GM12878 (cell line): ENCODE measurements around the gene ATP4B. TPM values are rescaled to one million over a fixed set of nuclear protein-coding genes. Genes with fewer than 3 reads are reported as not detected.

Source experiments
- ATAC-seq: fragments of 200-7000 bp; cut with Tn5 transposase; 3 replicates; pipeline ENCODE4 v1.9.1; 2020; ENCODE audit warnings: mild to moderate bottlenecking, moderate library complexity
- BruUV-seq: library from RNA; stranded (reverse); fragments of 400-500 nt; replicated peaks from 2 replicates; lab custom pipeline; 2021; lab: Mats Ljungman, UMichigan
- CTCF ChIA-PET: fragments of 300-600 bp; sonication (Branson Sonifier 250); formaldehyde crosslinking; extraction: SDS; loops from one replicate; lab custom pipeline; 2021; ENCODE audit warnings: inconsistent platforms; lab: Yijun Ruan, JAX
- POLR2A ChIA-PET: fragments of 350-600 bp; formaldehyde crosslinking; extraction: SDS; loops from one replicate; lab custom pipeline; 2021; ENCODE audit warnings: inconsistent platforms; lab: Charles Lee
- RAD21 ChIA-PET: fragments of 300-600 bp; sonication (Branson Sonifier 250); formaldehyde crosslinking; loops from one replicate; lab custom pipeline; 2023; ENCODE audit warnings: antibody characterized with exemption; ENCODE audit not compliant: unreplicated experiment; lab: Charles Lee
- SMC1A ChIA-PET: fragments of 300-600 bp; sonication (Branson Sonifier 250); formaldehyde crosslinking; loops from one replicate; lab custom pipeline; 2023; ENCODE audit not compliant: unreplicated experiment, uncharacterized antibody; lab: Charles Lee
- DNase-seq: peaks from one replicate; pipeline ENCODE4 v3.0.0-alpha.2; 2011; ENCODE audit warnings: low read depth, low spot score
- FAIRE-seq: peaks from 3 replicates; lab custom pipeline; 2011; peaks lifted over from hg19 to GRCh38; lab: Jason Lieb, UNC
- H2AFZ ChIP-seq: 2 replicates; pipeline ENCODE4 v1.6.0; 2011; ENCODE audit warnings: low read depth, low read length, control low read depth; ENCODE audit not compliant: control insufficient read depth
- H3K27ac ChIP-seq: 2 replicates; pipeline ENCODE4 v1.5.1; 2011; ENCODE audit warnings: control low read depth; ENCODE audit not compliant: control insufficient read depth, insufficient read depth
- H3K27me3 ChIP-seq, 2 experiments: replicated peaks in 1 of 2; 2 replicates each; pipeline versions ENCODE4 v1.6.0 to v1.6.1; 2011; ENCODE audit warnings: low read length in 1 of 2; ENCODE audit not compliant: control insufficient read depth in 2 of 2, insufficient read depth in 2 of 2
- H3K36me3 ChIP-seq, 2 experiments: 2 replicates each; pipeline ENCODE4 v1.5.1; 2011; ENCODE audit warnings: low read length in 1 of 2; ENCODE audit not compliant: control insufficient read depth in 2 of 2, insufficient read depth in 2 of 2
- H3K4me1 ChIP-seq: 2 replicates; pipeline ENCODE4 v1.6.1; 2011; ENCODE audit warnings: mild to moderate bottlenecking, low read length, moderate library complexity, mixed read lengths; ENCODE audit not compliant: control insufficient read depth, insufficient read depth
- H3K4me2 ChIP-seq: 2 replicates; pipeline ENCODE4 v1.6.0; 2011; ENCODE audit warnings: control low read depth; ENCODE audit not compliant: control insufficient read depth, insufficient read depth
- H3K4me3 ChIP-seq: fragments of 200-600 bp; sonication (generic); 2 replicates; pipeline ENCODE4 v1.5.1; 2016
- H3K79me2 ChIP-seq: 2 replicates; pipeline ENCODE4 v1.6.0; 2011; ENCODE audit warnings: low read length; ENCODE audit not compliant: control insufficient read depth, insufficient read depth
- H3K9ac ChIP-seq: 2 replicates; pipeline ENCODE4 v1.8.0; 2011; ENCODE audit warnings: low read length, control low read depth, mixed read lengths; ENCODE audit not compliant: control insufficient read depth, insufficient read depth
- H3K9me3 ChIP-seq: replicated peaks from 3 replicates; pipeline ENCODE4 v1.5.1; 2011; ENCODE audit warnings: mild to moderate bottlenecking, low read length; ENCODE audit not compliant: control insufficient read depth, insufficient read depth
- H4K20me1 ChIP-seq: 2 replicates; pipeline ENCODE4 v1.6.0; 2011; ENCODE audit not compliant: control insufficient read depth, insufficient read depth
- CEBPZ ChIP-seq: fragments of 150-350 bp; IDR thresholded peaks from 2 replicates; pipeline ENCODE4 v1.6.1; 2016; ENCODE audit warnings: low read depth, low read length
- E4F1 ChIP-seq: fragments of 450-650 bp; IDR thresholded peaks from 2 replicates; pipeline ENCODE4 v1.6.1; 2018; ENCODE audit warnings: borderline replicate concordance, mild to moderate bottlenecking; ENCODE audit not compliant: partially characterized antibody
- FOXM1 ChIP-seq: IDR thresholded peaks from 2 replicates; pipeline ENCODE4 v1.6.1; 2012; ENCODE audit warnings: low read depth, mild to moderate bottlenecking, inconsistent platforms, low read length, moderate library complexity
- IRF4 ChIP-seq: IDR thresholded peaks from 2 replicates; pipeline ENCODE4 v1.6.1; 2011; ENCODE audit warnings: low read depth, low read length
- JUND ChIP-seq: IDR thresholded peaks from 2 replicates; pipeline ENCODE4 v1.6.1; 2012; ENCODE audit warnings: low read depth, mild to moderate bottlenecking, low read length, improper control_type of control experiment, moderate library complexity
- KDM1A ChIP-seq: fragments of 200-600 bp; sonication (generic); IDR thresholded peaks from 2 replicates; pipeline ENCODE4 v1.6.1; 2016; ENCODE audit warnings: borderline replicate concordance
- MXI1 ChIP-seq: fragments of 150-350 bp; IDR thresholded peaks from 2 replicates; pipeline ENCODE4 v1.6.1; 2011; ENCODE audit warnings: low read depth, mild to moderate bottlenecking, inconsistent platforms, low read length, improper control_type of control experiment
- NFIC ChIP-seq: IDR thresholded peaks from 2 replicates; pipeline ENCODE4 v1.6.1; 2012; ENCODE audit warnings: low read depth, mild to moderate bottlenecking, inconsistent platforms, low read length, moderate library complexity
- NRF1 ChIP-seq: conservative IDR thresholded peaks from 2 replicates; pipeline ENCODE4 v1.6.1; 2011; ENCODE audit warnings: mild to moderate bottlenecking, low read depth, low read length, improper control_type of control experiment
- PKNOX1 ChIP-seq: fragments of 450-650 bp; IDR thresholded peaks from 2 replicates; pipeline ENCODE4 v1.6.1; 2016; ENCODE audit warnings: mild to moderate bottlenecking
- PML ChIP-seq: IDR thresholded peaks from 2 replicates; pipeline ENCODE4 v1.6.1; 2012; ENCODE audit warnings: low read length, inconsistent platforms
- RUNX3 ChIP-seq: IDR thresholded peaks from 2 replicates; pipeline ENCODE4 v1.6.1; 2012; ENCODE audit warnings: low read length, inconsistent platforms
- SIN3A ChIP-seq: IDR thresholded peaks from 2 replicates; pipeline ENCODE4 v1.6.1; 2012; ENCODE audit warnings: low read depth, low read length, improper control_type of control experiment
- SMAD1 ChIP-seq: fragments of 450-650 bp; IDR thresholded peaks from 2 replicates; pipeline ENCODE4 v1.6.1; 2018; ENCODE audit warnings: mild to moderate bottlenecking, low read depth; ENCODE audit not compliant: partially characterized antibody
- SREBF2 ChIP-seq: IDR thresholded peaks from 2 replicates; pipeline ENCODE4 v1.6.1; 2012; ENCODE audit warnings: mild to moderate bottlenecking, low read length
- TCF7 ChIP-seq: IDR thresholded peaks from 2 replicates; pipeline ENCODE4 v1.6.1; 2014; ENCODE audit warnings: antibody characterized with exemption, borderline replicate concordance
- WRNIP1 ChIP-seq: IDR thresholded peaks from 2 replicates; pipeline ENCODE4 v1.6.1; 2011; ENCODE audit warnings: low read depth, low read length, improper control_type of control experiment, borderline replicate concordance
- ZZZ3 ChIP-seq: IDR thresholded peaks from 2 replicates; pipeline ENCODE4 v1.6.1; 2011; ENCODE audit warnings: low read depth; ENCODE audit not compliant: control insufficient read depth, insufficient read length
- WGBS: methylation state at CpG from one replicate; pipeline ENCODE4 v1.1.6; 2016; ENCODE audit warnings: low lambda C conversion rate; ENCODE audit not compliant: insufficient replicate concordance, insufficient coverage; ENCODE audit errors: missing lambda C conversion rate; 5-methylcytosine and 5-hydroxymethylcytosine counted together
- in situ Hi-C: fragments of 300-500 bp; cut with MboI; formaldehyde crosslinking; loops from 9 replicates; pipeline ENCODE4 v1.14.3; 2018; ENCODE audit warnings: mixed read lengths
- intact Hi-C: fragments of 100-400 bp; cut with micrococcal nuclease; formaldehyde crosslinking; loops from one replicate; pipeline ENCODE4 v1.14.2; 2022; ENCODE audit not compliant: unreplicated experiment
- polyA plus RNA-seq, 11 experiments: library from polyadenylated mRNA; depleted of rRNA in 4 of 11; unstranded in 6 of 11; stranded (reverse) in 5 of 11; fragments of >200 nt; fragmentation: Nextera tagmentation in 4 of 11; fragmentation: Illumina TruSeq in 1 of 11; extraction: Ambion mirVana in 4 of 11; extraction: Trizol in 1 of 11; gene quantifications; 1 replicate in 1 of 11; 2 replicates in 10 of 11; pipeline versions ENCODE4 v1.2.1 to v1.2.3, GENCODE V29; 2011 to 2016; ENCODE audit warnings: inconsistent platforms in 2 of 11, missing spikeins in 2 of 11, low read depth in 1 of 11
- total RNA-seq, 4 experiments: library from RNA; depleted of rRNA in 3 of 4; stranded (reverse); fragments of >200 nt in 3 of 4; fragmentation: Illumina TruSeq in 1 of 4; extraction: Trizol in 1 of 4; gene quantifications; 2 replicates each; pipeline versions ENCODE4 v1.2.1 to v1.2.3, GENCODE V29; 2013 to 2021

Gene ATP4B
- total and polyA plus RNA-seq, 10 of the 15 experiments (the other 5 are each of a cell fraction or from before 2014, with no cell fraction given): 0.05 to 0.33 (median 0.20) TPM; not detected in 4

GRCh38 chr13:113623491-113624234 lies 34.3 kb downstream of the ATP4B start:
- Histone ChIP-seq H2AFZ (no peak overlapping the region), H3K27ac (no peak overlapping the region), H3K4me1 (no peaks in the 10 kb centered on the region), H3K79me2 (no peaks in the 10 kb centered on the region; the same call in 1 of the 2 replicates), H3K4me3 (no peak overlapping the region), H4K20me1 (no peaks in the 10 kb centered on the region), H3K9me3 (no peaks in the 10 kb centered on the region), H3K27me3 (no peaks in the 10 kb centered on the region), H3K36me3 (peaks cover 8 to 27% of the 10 kb centered on the region in 2 experiments; a peak in 3 of 4 replicates), H3K9ac (no peak overlapping the region), H3K4me2 (no peak overlapping the region)
- in situ Hi-C loops: no loop called here
- WGBS: 97% methylated on average over 20 of the region's 20 CpGs
- ATAC-seq (no peak), FAIRE-seq (no peak), DNase-seq (no peak)
- ChIA-PET SMC1A (no interaction called here), RAD21 (no interaction called here), CTCF (no interaction called here), POLR2A (no interaction called here)
- TF ChIP-seq SMAD1 (no peak), PKNOX1 (no peak), PML (no peak), FOXM1 (no peak), SREBF2 (no peak), NRF1 (no peak), MXI1 (no peak), SIN3A (no peak), IRF4 (no peak), KDM1A (no peak), E4F1 (no peak), NFIC (no peak), ZZZ3 (no peak), CEBPZ (no peak), WRNIP1 (no peak), TCF7 (no peak), JUND (no peak), RUNX3 (no peak)
- no TSS peak for BruUV-seq
- intact Hi-C loops: no loop called here
